GM12874 (cell line): ENCODE data around the gene TFG.
A peak's percentile ranks its signal among the peaks of the same experiment; 100 is the strongest.

Experiments
- CTCF ChIP-seq: IDR thresholded peaks from 2 replicates; pipeline ENCODE4 v1.5.1; 2011; ENCODE audit warnings: low read depth, mild to moderate bottlenecking, control low read depth, low read length, moderate library complexity; ENCODE audit not compliant: insufficient read depth

TFG gene

DNA sequence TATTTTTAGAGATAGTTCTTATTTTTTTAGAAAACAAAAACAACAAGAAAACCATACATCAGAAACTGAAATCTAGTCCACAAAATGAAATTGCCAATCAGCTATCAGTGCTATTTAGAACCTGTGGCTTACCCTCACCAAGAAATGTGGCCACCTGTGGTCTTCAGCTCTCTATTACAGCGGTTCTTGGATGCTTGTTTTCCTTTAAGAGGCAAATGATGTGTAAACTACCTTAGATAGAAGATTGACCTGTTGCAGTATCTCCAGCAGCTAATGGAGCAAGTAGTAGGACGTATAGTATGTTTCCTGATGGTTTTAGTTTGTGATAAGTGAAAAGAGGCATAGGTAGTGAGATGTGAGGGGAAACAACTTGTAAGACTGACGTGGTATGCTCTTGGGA lies 21.2 kb downstream of the TFG start:
- TF ChIP-seq CTCF, result no peak

DNA sequence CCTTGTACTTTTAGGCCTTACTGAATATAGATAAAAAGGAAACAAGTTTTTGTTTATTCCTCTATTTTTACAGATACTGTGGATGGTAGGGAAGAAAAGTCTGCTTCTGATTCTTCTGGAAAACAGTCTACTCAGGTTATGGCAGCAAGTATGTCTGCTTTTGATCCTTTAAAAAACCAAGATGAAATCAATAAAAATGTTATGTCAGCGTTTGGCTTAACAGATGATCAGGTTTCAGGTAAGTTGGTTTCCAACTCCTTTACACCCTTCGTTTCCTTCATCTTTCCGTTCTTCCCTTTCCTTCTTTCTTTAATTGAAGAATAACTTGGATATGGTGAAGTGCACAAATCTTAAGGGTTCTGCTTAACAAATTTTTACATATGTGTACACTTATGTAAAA lies 23.1 kb downstream of the TFG start:
- TF ChIP-seq CTCF, result no peak

DNA sequence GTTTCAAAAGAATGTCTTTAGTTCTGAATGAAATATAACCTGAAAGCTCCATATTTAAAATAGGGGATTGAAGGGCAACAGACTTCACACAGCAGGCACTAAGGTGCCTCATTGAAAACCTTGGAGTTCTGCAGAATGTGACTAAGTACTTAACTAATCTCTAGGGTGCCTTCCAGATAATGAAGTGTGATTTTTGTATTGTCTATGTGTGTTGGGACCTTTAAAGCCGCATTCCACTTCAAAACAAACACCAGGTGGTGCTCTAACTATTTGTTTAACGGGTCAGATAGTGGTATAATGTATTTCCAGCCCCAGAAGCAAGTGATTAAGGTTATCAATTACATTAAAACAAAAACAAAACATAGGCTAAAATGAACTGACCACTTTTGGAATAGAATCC lies 28.0 kb downstream of the TFG start:
- TF ChIP-seq CTCF, result 0 out of 2 replicates have a peak, but pooled peaks have one; percentile 22

DNA sequence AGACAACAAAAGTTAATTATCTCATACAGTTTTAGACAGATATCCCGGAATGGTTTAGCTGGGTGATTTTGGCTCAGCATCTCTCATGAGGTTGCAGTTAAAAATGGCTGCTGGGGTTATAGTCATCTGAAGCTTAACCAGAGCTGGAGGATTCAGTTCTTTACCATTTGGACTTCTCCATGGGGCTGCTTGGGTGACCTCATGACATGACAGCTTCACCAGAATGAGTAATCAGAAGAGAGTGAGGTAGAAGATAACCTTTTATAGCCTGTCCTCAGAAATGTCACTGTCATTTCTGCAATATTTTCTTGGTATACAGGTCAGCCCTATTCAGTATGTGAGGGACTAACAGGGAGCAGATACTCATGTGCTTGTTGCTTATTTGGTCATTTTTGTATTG lies 30.9 kb downstream of the TFG start:
- TF ChIP-seq CTCF, result no peak

DNA sequence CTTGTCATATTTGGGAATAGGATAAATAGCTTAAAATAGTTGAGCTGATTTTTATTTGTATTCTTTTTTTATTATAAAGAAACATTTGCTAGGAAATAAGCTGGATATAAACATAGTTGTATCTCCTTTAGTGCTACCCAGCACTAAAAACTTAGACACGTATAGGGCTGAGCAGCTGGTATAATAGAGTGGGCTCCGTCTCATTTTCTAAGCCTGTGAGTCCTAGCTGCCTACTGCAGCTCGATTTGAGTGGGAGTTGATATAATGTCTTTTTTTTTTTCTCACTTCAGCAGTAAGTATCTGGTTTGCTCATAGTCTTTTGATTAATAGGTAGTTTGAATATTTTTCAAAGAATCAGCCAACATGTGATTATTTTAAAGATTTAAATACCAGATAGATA lies 34.2 kb downstream of the TFG start:
- no peak for TF ChIP-seq CTCF

GRCh38 chr3:100744671-100745070 lies 35.4 kb downstream of the TFG start:
- no peak for TF ChIP-seq CTCF

GRCh38 chr3:100745617-100746016 lies 36.3 kb downstream of the TFG start:
- TF ChIP-seq CTCF, result no peak

- TF ChIP-seq CTCF, result no peak
Measured at GRCh38 chr3:100746092-100746491, 36.8 kb downstream of the TFG start.
